ENCODE results near the gene DEPDC5. TPM values are rescaled to one million over a fixed set of nuclear protein-coding genes. Genes with fewer than 3 reads are reported as not detected.
A peak's percentile ranks its signal among the peaks of the same experiment; 100 is the strongest.

Gene DEPDC5
- total and polyA plus RNA-seq, 7 donors: 8.4 to 21.3 (median 12.9) TPM

DNA sequence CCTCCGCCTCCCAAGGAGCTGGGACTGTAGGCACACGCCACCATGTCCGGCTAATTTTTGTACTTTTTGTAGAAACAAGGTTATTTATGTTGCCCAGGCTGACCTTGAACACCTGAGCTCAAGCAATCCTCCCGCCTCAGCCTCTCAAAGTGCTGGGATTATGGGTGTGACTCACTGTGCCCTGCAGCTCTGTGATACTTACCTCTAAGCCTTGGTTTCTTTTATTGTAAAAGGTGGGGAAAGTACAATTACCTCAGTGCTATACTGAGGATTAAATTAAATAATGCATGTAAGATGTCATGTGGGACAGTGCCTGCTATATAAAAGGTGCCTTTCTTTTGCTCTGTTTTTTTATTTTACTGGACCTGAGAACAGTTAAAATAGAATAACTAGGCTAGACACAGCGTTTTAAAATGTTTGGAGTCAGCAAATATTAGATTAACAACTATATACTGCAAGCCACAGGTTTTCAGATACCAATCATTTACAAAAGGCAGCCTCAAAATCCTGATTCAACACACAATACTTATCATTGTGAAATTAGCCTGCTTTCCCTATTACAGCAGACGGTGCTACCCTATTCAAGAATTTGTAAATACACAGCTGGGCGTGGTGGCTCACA is 33.9 kb upstream of the DEPDC5 start:
- TF ChIP-seq POLR2A (IDR thresholded peaks at IDR 0.05): no peak
- TF ChIP-seq, protein P1, sequence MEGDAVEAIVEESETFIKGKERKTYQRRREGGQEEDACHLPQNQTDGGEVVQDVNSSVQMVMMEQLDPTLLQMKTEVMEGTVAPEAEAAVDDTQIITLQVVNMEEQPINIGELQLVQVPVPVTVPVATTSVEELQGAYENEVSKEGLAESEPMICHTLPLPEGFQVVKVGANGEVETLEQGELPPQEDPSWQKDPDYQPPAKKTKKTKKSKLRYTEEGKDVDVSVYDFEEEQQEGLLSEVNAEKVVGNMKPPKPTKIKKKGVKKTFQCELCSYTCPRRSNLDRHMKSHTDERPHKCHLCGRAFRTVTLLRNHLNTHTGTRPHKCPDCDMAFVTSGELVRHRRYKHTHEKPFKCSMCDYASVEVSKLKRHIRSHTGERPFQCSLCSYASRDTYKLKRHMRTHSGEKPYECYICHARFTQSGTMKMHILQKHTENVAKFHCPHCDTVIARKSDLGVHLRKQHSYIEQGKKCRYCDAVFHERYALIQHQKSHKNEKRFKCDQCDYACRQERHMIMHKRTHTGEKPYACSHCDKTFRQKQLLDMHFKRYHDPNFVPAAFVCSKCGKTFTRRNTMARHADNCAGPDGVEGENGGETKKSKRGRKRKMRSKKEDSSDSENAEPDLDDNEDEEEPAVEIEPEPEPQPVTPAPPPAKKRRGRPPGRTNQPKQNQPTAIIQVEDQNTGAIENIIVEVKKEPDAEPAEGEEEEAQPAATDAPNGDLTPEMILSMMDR (IDR thresholded peaks at IDR 0.05): no peak
- no peak for TF ChIP-seq POLR2AphosphoS5 (IDR thresholded peaks at IDR 0.05)
- TF ChIP-seq EP300 (IDR thresholded peaks at IDR 0.05): no peak
- 74 to 93% methylated on average over 7 of the region's 7 CpGs for WGBS, 2 donors

GRCh38 chr22:31723723-31724122 is 30.1 kb upstream of the DEPDC5 start:
- Histone ChIP-seq H3K27ac (no peak overlapping the region), H3K4me3 (no peak overlapping the region), H3K9me3 (no peaks in the 10 kb centered on the region), H3K27me3 (no peaks in the 10 kb centered on the region), H3K36me3 (peaks cover 12 to 70% (median 18%) of the 10 kb centered on the region in 4 donors), H3K4me1 (peaks cover 0 to 8% (median 0%) of the 10 kb centered on the region in 4 donors)
- WGBS, 2 donors: 92 to 93% methylated on average over 5 of the region's 5 CpGs
- DNase-seq: no peak
- TF ChIP-seq POLR2A (IDR thresholded peaks at IDR 0.05) (no peak), EP300 (IDR thresholded peaks at IDR 0.05) (no peak), POLR2AphosphoS5 (IDR thresholded peaks at IDR 0.05) (no peak)
- TF ChIP-seq, protein P1 (IDR thresholded peaks at IDR 0.05): no peak
- intact Hi-C loops (cut with DNase I): no loop called here

More for the DNA sequence above, 33.9 kb upstream of the DEPDC5 start:
- Histone ChIP-seq H3K27me3 (no peaks in the 10 kb centered on the region), H3K9me3 (no peaks in the 10 kb centered on the region), H3K36me3 (peaks cover 22 to 79% (median 37%) of the 10 kb centered on the region in 4 donors), H3K4me3 (no peak overlapping the region), H3K4me1 (no peaks in the 10 kb centered on the region), H3K27ac (no peak overlapping the region)
- no peak for DNase-seq
- intact Hi-C loops (cut with DNase I): no loop called here

GRCh38 chr22:31726692-31727091 is 27.1 kb upstream of the DEPDC5 start:
- H3K4me1 ChIP-seq: peaks cover 0 to 8% (median 0%) of the 10 kb centered on the region in 4 donors
- TF ChIP-seq, protein P1 (IDR thresholded peaks at IDR 0.05): no peak
- TF ChIP-seq POLR2AphosphoS5 (IDR thresholded peaks at IDR 0.05) (peak in 1 of 4 donors; percentile 38), POLR2A (IDR thresholded peaks at IDR 0.05) (no peak), EP300 (IDR thresholded peaks at IDR 0.05) (no peak)
- H3K4me3 ChIP-seq: no peak overlapping the region
- H3K27ac ChIP-seq: peak overlapping the region in 1 of 4 donors; percentile 15
- H3K36me3 ChIP-seq: peaks cover 12 to 43% (median 16%) of the 10 kb centered on the region in 4 donors
- no peaks in the 10 kb centered on the region for H3K27me3 ChIP-seq
- H3K9me3 ChIP-seq: no peaks in the 10 kb centered on the region
- WGBS, 2 donors: 87 to 93% methylated on average over 3 of the region's 3 CpGs
- DNase-seq: no peak
- intact Hi-C loops (cut with DNase I): no loop called here

- no peaks in the 10 kb centered on the region for H3K27me3 ChIP-seq
- H3K36me3 ChIP-seq: peaks cover 1 to 24% (median 11%) of the 10 kb centered on the region in 4 donors
- peaks cover 0 to 8% (median 0%) of the 10 kb centered on the region in 4 donors for H3K4me1 ChIP-seq
- no peaks in the 10 kb centered on the region for H3K9me3 ChIP-seq
- intact Hi-C loops (cut with DNase I): no loop called here
- DNase-seq: no peak
- no peak overlapping the region for H3K27ac ChIP-seq
- WGBS, 2 donors: 96 to 99% methylated on average over 4 of the region's 4 CpGs
- H3K4me3 ChIP-seq: no peak overlapping the region
- TF ChIP-seq POLR2A (IDR thresholded peaks at IDR 0.05) (no peak), POLR2AphosphoS5 (IDR thresholded peaks at IDR 0.05) (no peak), EP300 (IDR thresholded peaks at IDR 0.05) (no peak)
- TF ChIP-seq, protein P1 (IDR thresholded peaks at IDR 0.05): no peak
These were observed 25.0 kb upstream of the DEPDC5 start for GRCh38 chr22:31728857-31729256.

Measured in sigmoid colon (tissue), 7 donors.